ENCODE data around the gene ATP6AP2.
A peak's percentile ranks its signal among the peaks of the same experiment; 100 is the strongest.
"Not testable (repeated sequence)": the region's sequence is repeated elsewhere in the genome, so short reads cannot be mapped to it uniquely, and the experiment has no call there.

ATP6AP2 gene

DNA sequence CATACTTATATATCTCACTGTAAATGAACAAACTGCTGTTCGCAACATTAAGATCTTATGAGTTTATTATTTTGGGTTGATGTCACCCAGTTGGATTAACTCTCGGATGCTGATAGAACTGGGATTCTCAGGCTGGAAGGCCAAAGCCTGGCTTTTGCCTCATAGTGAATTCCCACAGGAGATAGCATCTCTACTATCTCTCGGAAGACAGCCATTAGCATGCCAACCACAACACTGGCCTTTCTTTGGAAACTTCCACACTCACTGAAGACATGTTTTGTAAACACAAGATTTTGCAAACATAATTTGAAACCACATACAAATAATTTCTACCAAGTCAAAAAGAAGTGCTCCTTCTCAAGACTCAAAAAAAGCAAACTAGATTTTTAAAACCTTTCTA, 4.5 kb upstream of the ATP6AP2 start:
- no peak for DNase-seq

GRCh38 chrX:40578039-40578695, 2.6 kb upstream of the ATP6AP2 start:
- DNase-seq, result no peak

GRCh38 chrX:40579141-40579540, 1.6 kb upstream of the ATP6AP2 start:
- DNase-seq, result no peak

DNA sequence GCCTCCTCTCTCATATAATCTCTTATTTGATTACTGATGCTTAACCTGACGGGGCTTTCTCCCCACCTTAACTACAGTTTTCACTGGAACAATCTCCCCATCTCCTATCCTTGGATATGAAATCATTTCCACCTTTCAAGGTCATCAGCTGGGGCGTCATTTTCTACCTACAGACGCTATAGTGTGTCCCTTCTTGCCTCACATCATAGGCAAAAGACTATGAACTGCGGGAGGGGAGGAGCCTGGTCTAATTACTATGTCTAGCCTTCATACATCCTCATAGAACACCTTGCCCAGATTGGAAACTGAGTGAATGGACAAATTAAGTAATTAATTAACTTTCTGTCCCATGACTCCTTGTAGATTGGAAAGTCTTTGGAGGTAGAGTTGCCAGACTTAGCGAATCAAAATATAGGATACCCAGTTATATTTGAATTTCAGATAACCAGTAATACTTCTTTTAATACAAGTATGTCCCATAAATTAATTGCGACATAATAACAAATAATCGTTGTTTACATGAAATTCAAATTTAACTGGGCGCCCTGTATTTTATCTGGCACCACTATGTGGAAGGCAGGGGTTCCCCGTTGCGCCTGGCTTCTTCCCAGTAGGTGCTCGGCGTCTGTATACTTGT, 752 bp upstream of the ATP6AP2 start:
- no peak for DNase-seq

GRCh38 chrX:40581336-40581920, 658 bp downstream of the ATP6AP2 start:
- peak; percentile 38 for DNase-seq

GRCh38 chrX:40582178-40582577, 1.4 kb downstream of the ATP6AP2 start:
- not testable (repeated sequence) for DNase-seq

- DNase-seq, result no peak
Measured at GRCh38 chrX:40582811-40583210, 2.0 kb downstream of the ATP6AP2 start.

GRCh38 chrX:40587623-40588022, 6.9 kb downstream of the ATP6AP2 start:
- not testable (repeated sequence) for DNase-seq

DNA sequence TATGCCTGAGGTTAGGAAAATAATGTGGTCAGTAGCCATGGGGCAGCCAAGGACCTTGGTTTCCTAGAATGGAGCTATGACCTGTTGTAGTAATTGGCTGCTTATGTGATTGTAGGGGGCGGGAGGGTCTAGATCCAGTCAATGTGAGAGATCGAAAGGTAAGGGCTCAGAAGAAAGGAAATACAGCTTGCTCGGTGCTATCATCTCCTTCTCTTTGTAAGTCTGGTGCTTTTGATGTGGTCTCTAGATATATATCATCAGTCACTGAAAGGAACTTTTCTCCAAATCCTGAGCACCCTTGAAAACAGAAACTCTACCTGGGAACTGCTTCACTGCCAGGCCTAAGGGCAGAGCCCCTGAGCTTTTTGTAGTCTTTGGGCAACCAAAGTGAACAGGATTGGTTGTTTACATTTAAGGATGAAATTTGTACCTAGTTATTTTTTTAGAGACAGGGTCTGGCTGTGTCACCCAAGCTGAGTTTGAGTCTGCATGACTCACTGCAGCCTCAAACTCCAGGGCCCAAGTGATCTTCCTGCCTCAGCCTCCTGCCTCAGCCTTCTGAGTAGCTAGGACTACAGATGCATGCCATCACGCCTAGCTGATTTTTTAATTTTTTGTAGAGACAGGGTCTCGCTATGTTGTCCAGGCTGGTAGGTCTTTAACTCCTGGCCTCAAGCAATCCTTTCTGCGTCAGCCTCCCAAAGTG, 9.0 kb downstream of the ATP6AP2 start:
- DNase-seq, result peak; percentile 57

GRCh38 chrX:40603446-40603845, 22.7 kb downstream of the ATP6AP2 start:
- DNase-seq, result no peak

DNA sequence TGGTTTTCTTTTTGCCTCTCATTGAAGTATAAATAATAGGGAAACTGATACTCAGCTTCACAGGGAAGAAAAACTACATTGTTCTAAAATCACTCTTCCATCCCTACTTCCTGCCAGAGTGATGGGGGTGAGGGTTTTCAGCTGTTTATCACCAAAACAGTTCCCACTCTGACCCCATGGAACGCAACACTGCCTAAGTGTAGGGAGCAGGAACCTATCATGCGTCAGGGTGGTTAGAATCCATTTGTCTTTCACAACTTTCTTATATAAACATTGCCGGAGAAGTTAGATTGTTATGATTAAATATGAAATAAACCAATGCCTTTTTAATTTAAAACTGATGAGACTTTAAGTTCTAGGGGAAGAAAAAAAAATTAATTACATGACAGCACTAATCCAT, 26.6 kb downstream of the ATP6AP2 start:
- no peak for DNase-seq

DNA sequence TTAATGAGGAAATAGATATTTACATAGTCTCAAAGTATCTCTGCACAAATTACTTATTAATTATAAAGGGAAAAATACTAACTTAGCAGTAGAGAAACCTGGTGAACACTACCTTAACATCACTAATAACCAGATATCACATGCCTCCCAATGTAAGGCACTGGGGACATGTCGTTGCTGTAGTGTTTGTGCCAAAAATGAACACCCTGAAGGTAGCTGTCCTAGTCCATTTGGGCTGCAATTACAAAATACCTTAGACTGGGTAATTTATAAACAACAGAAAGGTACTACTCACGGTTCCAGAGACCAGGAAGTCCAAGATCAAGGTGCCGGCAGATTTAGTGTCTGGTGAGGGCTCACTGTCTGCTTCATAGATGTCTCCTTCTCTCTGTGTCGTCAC, 31.7 kb downstream of the ATP6AP2 start:
- no peak for DNase-seq

- no peak for DNase-seq
Measured at GRCh38 chrX:40615976-40616375, 35.2 kb downstream of the ATP6AP2 start.

DNA sequence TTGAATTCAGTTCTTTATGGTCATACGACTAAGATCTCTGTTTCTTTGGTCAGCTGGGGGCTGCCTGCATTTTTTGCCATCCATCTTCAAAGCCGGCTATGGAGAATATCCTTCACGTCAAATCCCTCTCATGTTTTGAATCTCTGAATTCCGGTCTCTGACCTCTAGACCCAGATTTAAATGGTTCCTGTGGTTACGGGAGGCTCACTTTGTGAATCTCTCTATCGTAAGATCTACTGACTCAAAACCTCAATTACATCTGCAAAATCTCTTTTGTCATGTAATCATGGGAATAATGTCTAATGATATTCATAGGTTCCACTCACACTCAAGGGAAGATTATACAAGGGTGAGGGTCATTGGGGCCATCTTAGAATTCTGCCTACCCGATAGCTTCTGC, 36.8 kb downstream of the ATP6AP2 start:
- no peak for DNase-seq

- DNase-seq, result no peak
Measured at GRCh38 chrX:40622479-40623138, 41.8 kb downstream of the ATP6AP2 start.

GRCh38 chrX:40623139-40623536, 42.4 kb downstream of the ATP6AP2 start, which contains the start of gene MPC1L:
TSS of gene MPC1L (plus strand) at chrX:40623428. CDS start at chrX:40623566, 138 bp downstream.
- DNase-seq, result no peak

- DNase-seq, result no peak
Measured at GRCh38 chrX:40623665-40624064, 42.9 kb downstream of the ATP6AP2 start.

GRCh38 chrX:40625294-40625693, 44.5 kb downstream of the ATP6AP2 start:
- no peak for DNase-seq

GRCh38 chrX:40628506-40628905, 47.7 kb downstream of the ATP6AP2 start:
- DNase-seq, result no peak

- no peak for DNase-seq
Measured at GRCh38 chrX:40632199-40632598, 51.4 kb downstream of the ATP6AP2 start.

DNA sequence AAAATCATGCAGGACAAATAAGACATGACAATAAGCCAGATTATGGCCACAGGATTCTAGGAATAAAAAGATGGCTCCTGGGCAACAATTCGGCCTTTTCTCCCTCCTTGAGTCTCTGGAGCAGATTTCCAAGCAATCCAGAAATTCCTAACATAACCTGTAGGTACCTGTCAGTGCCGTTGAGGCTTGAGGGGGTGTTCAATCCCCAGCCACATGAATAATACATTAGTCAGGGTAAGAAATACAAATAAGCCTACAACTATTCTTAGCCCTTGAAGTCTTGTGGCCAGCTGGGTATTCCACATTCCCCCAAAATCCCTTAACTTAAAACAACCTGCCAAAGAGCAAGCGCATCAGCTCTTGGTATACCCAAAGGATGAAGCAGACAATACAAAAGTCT, 56.9 kb downstream of the ATP6AP2 start:
- no peak for DNase-seq

DNA sequence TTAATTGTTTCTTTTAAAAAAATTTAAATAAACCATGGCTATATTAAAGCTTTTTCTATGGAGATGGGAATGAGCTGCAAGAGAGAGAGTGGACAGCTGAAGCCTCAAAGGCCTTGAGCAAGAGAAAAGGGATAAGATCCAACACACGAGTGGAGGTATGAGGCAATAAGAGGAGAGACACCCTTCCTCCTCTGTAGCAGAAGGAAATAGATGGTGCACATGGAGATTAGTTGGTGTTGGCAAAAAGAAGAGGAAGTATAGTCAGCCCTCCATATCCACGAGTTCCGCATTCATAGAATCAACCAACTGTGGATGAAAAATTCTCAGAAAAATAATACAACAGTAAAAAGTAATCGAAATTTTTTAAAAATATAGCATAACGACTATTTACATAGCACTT, 63.4 kb downstream of the ATP6AP2 start:
- DNase-seq, result no peak

DNA sequence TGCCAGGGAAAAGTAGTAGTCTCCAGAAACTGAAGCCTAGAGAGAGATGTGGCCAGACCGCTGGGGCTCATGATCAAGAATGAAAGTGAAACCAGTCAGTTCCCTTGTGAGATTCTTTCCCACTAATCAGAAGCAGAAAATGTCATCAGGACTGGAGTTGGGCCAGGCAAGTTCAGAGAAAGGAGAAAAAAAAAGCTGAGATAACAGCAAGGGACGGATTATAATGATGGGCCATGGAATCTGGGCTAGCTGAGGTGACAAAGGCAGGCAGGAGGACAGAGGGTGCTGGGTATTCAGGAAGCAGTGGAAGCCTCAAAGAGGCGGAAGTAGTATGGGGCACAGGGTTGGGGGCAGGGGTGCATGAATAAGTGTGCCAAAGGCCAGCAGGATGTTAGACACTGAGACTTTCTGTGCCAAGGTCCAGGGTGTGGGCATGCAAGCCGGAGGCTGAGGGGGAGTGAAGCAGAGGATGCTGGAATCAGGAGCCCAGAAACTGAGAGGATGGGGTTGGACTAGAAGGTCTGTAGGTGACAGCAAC, 64.1 kb downstream of the ATP6AP2 start:
- DNase-seq, result peak; percentile 69

Measured in central memory CD4-positive, alpha-beta T cell (primary cell).